ENCODE results near the gene PICK1.

DNA sequence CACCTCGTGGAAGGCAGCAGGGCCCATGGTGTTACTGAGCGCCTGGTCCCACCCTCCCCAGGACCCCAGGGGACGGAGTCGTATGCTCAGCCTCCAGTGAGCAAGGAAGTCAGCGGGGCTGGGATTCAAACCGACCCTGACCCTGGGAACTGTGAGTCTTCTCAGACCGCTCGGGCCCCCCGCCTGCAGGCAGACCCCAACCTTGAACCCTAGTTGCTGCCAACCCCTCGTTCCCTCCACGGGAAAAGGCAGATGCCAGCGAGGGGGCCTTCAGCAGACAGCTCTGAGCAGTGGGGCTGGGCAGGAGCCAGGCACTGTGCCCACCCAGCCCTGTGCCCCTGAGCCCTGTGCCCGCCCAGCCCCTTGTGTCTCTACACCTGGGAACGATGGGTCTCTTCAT is 20.4 kb downstream of the PICK1 start:
- TF ChIP-seq, protein P1, sequence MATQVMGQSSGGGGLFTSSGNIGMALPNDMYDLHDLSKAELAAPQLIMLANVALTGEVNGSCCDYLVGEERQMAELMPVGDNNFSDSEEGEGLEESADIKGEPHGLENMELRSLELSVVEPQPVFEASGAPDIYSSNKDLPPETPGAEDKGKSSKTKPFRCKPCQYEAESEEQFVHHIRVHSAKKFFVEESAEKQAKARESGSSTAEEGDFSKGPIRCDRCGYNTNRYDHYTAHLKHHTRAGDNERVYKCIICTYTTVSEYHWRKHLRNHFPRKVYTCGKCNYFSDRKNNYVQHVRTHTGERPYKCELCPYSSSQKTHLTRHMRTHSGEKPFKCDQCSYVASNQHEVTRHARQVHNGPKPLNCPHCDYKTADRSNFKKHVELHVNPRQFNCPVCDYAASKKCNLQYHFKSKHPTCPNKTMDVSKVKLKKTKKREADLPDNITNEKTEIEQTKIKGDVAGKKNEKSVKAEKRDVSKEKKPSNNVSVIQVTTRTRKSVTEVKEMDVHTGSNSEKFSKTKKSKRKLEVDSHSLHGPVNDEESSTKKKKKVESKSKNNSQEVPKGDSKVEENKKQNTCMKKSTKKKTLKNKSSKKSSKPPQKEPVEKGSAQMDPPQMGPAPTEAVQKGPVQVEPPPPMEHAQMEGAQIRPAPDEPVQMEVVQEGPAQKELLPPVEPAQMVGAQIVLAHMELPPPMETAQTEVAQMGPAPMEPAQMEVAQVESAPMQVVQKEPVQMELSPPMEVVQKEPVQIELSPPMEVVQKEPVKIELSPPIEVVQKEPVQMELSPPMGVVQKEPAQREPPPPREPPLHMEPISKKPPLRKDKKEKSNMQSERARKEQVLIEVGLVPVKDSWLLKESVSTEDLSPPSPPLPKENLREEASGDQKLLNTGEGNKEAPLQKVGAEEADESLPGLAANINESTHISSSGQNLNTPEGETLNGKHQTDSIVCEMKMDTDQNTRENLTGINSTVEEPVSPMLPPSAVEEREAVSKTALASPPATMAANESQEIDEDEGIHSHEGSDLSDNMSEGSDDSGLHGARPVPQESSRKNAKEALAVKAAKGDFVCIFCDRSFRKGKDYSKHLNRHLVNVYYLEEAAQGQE (tag by site-specific recombination; IDR thresholded peaks at IDR 0.05) = no peak
- TF ChIP-seq ZNF433 (tag by site-specific recombination; IDR thresholded peaks at IDR 0.05; ENCODE audit: low read depth) = no peak
- TF ChIP-seq, protein P2, sequence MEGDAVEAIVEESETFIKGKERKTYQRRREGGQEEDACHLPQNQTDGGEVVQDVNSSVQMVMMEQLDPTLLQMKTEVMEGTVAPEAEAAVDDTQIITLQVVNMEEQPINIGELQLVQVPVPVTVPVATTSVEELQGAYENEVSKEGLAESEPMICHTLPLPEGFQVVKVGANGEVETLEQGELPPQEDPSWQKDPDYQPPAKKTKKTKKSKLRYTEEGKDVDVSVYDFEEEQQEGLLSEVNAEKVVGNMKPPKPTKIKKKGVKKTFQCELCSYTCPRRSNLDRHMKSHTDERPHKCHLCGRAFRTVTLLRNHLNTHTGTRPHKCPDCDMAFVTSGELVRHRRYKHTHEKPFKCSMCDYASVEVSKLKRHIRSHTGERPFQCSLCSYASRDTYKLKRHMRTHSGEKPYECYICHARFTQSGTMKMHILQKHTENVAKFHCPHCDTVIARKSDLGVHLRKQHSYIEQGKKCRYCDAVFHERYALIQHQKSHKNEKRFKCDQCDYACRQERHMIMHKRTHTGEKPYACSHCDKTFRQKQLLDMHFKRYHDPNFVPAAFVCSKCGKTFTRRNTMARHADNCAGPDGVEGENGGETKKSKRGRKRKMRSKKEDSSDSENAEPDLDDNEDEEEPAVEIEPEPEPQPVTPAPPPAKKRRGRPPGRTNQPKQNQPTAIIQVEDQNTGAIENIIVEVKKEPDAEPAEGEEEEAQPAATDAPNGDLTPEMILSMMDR (tag by site-specific recombination; IDR thresholded peaks at IDR 0.05) = no peak
